Measurements from ENCODE around the gene FOXP1.

The FOXP1 gene

DNA sequence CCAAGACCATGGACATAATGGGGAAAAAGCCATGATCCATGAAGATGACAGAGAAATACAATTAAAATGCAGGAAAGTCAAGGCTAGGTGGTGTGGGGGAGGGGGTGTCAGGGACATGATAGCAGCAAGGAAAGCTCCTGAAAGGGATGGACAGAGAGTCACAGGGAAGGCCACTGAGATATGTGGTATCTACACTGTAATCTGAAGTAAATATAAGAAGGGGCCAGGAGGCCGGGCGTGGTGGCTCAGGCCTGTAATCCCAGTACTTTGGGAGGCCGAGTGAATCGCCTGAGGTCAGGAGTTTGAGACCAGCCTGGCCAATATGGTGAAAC is 62.5 kb downstream of the FOXP1 start:
- no peak overlapping the region for H3K4me3 ChIP-seq (ENCODE audit: low read length)
- TF ChIP-seq ZNF274 (IDR thresholded peaks at IDR 0.05; ENCODE audit: low read depth, low read length) = no peak

DNA sequence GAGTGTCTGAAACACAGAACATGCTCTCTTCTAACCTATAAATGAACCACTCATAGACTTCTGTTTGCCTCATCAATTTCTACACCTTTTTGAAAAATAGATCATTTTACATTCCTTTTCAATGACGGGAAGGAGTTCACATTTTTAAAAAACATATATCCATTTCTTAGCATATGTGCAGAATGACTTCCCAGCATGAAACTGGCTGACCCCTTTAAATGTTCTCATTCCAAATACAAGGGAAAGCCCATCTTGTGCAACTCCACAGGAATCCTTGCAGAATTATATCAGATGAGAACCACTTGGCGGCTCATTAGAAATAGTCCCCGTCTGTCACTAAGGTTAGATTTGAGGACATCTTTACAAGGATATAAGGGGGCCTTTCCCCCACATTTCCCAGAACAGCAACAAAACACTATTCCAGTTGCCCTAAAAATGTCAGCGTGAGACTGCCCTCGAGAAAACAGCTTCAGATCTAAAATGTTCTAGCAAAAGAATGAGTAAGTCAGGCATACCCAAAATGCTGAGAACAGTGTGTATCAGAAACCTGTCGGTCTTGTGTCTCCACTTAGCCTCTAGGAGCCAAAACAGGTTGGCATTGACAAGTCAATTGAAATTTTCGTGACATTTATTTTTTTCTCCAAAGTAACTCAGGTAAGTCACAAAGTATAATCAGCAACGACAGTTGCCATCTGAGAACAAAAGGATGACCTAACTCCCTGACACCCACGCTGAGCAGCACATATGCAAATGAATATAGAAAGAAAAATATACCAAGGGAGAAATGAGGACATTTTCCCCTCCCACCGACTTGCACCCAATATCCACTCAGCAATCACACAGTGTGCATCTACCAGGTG is 63.1 kb downstream of the FOXP1 start:
- TF ChIP-seq ZNF274 (IDR thresholded peaks at IDR 0.05; ENCODE audit: low read depth, low read length) = no peak
- H3K4me3 ChIP-seq (ENCODE audit: low read length) = no peak overlapping the region

DNA sequence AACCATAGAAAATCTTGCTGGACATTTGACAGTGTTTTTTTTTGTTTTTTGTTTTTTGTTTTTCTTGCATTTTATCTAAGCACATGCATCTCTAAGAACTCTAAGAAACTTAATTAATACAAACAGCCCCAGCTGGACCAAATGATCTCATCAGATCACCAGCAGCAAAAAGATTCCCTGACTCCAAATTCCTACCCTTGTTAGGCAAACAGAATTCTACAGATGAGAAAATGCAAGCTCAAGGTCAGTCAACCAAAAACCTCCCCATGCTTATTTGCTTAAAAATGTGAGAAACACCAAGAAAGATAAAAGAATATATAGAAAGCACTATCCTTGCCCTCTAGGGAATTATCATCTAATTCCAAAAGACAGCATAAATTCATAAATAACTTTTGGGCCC is 65.4 kb downstream of the FOXP1 start:
- no peak for TF ChIP-seq ZNF274 (IDR thresholded peaks at IDR 0.05; ENCODE audit: low read depth, low read length)
- no peak overlapping the region for H3K4me3 ChIP-seq (ENCODE audit: low read length)

DNA sequence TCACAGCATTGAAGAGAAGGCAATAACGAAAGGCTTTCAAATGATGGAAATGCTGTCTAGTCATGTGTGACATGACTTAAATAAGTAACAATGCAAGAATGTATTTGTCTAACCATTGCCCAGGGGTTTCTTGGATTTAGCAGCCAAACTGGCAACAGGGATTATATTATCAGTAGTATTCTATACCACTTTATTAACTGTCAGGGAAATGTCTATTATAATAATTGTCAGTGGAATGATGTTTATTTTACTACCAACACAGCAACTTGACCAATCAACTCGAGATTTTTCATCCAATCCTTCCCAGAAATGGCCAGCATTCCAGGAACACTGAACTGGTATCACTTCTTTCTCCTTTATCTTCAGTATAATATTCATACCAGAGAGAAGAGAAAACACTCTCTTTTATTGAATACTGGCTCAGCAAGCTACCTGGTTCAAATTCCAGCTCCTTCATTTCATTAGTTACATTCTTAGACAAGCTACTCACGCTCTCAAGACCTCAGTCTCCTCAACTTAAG is 66.2 kb downstream of the FOXP1 start:
- no peak overlapping the region for H3K4me3 ChIP-seq (ENCODE audit: low read length)
- TF ChIP-seq ZNF274 (IDR thresholded peaks at IDR 0.05; ENCODE audit: low read depth, low read length) = no peak

DNA sequence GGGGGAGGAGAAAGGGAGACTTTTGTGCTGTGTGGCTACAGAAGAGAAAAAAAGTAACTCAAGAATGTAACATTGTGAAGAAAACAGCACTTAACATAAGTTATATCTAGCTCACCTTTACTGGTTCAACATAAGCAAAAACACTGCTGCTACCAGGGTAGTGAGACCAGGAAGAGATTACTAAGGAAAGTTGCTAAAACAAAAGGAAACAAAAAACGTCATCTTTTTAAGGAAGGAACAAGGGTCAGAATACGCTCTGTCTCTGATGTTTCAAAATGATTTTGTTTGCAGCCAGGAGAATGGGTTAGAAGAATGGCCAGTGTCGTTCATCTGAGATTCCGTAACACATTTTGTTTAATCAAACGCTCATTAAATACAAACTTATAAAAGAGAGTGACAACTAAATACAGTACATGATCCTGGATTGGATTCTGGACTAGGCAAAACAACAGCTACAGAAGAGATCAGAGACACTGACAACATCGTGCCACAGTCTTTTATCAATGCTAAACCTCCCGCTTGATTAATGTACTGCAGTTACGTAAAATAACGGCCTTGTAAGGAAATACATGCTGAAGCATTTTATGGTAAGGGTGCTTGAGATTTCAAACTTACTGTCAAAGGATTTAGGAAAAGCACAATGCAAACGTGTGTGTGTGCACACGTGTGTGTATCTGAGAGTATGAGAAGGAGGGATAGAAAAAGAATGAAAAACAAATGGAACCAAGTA is 67.7 kb downstream of the FOXP1 start:
- TF ChIP-seq ZNF274 (IDR thresholded peaks at IDR 0.05; ENCODE audit: low read depth, low read length) = no peak
- no peak overlapping the region for H3K4me3 ChIP-seq (ENCODE audit: low read length)

DNA sequence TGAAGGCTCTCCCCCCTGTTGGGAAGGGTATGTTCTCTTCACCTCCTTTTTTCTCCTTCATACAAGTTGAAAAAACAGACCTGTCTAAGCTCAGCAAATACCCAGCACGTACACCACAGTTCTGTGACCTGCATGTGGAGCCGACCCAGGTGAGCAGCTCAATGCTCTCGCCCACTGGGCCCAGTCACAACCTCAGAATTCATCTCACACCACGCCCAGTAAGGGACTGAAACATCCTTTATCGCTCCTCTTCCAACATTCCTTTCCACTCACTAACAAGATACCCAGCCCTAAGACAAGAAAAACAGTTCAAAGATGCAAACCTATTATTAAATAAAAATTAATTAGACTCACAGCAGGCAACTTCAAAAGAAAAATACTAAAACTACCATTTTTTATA is 68.9 kb downstream of the FOXP1 start:
- no peak for TF ChIP-seq ZNF274 (IDR thresholded peaks at IDR 0.05; ENCODE audit: low read depth, low read length)
- no peak overlapping the region for H3K4me3 ChIP-seq (ENCODE audit: low read length)

DNA sequence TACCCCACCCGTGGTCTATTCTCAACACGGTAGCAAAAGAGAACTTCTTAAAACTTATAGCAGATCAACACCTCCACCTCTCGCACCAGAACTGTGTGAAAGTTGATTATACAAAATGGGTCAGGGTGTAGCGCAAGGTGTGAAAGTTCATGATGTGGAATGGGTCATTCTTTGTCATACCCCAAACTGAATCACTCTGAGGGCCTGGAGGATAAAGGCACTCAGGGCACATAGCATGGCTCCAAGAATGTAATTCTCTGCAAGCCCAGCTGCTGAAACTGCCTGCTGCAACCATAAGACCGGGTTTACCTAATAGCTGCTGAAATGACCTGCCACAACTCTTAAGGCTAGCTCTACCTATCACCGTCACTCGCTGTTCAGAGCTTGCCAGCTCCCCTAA is 70.0 kb downstream of the FOXP1 start:
- H3K4me3 ChIP-seq (ENCODE audit: low read length) = no peak overlapping the region
- no peak for TF ChIP-seq ZNF274 (IDR thresholded peaks at IDR 0.05; ENCODE audit: low read depth, low read length)

DNA sequence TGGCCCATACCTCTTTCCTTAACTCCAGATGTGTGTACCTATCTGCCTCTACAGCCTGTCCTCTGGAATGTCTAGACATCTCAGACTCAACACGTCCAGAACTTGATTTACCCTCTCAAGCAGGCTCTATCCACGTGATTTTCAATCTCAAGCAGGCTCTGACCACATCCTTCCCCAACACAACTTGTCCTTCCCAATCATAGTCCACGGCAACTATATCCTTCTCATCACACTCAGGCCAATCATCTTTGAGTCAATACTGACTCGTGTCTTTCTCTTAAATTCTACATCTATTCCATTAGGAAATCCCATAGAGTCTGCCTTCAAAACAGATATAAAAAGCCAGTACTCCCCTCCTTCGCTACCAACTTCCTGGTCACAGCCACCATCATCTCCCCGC is 70.4 kb downstream of the FOXP1 start:
- no peak for TF ChIP-seq ZNF274 (IDR thresholded peaks at IDR 0.05; ENCODE audit: low read depth, low read length)
- H3K4me3 ChIP-seq (ENCODE audit: low read length) = no peak overlapping the region

DNA sequence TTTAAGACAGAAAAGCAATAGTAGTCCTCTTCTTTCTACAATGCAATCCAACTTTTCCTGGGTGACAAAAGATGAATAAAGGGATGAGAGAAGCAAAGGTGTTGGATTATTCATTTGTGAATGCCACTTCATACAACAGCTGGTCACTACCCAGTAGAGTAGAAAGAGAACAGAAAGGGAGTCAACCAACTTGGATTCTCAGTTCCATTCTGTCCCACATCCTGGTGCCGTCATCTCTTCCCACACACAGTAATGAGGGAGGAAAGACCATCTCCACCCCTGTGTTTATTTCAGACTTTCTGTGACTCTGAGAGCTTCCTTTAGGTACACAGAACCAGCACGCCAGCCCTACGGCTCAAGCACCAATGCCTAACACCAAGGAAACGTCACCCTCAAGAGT is 71.0 kb downstream of the FOXP1 start:
- no peak for TF ChIP-seq ZNF274 (IDR thresholded peaks at IDR 0.05; ENCODE audit: low read depth, low read length)
- H3K4me3 ChIP-seq (ENCODE audit: low read length) = no peak overlapping the region

DNA sequence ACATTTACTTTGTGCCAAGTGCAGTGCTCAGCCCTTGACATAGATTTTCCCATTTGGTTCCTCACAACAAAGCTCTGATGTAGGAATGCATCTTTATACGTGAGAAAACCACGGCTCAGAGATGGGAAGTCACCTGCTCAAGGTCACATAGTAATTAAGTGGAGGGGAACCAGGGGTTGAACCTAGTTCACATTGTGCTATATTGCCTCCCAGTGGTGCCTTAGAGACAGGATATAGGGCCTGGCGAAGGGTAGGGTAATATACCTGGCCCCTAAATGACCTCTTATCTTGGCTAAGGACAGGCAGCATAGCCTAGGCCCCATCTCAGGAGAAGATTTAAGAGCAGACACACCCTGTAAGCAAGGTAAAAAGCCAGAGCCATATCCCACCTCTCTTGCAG is 71.5 kb downstream of the FOXP1 start:
- TF ChIP-seq ZNF274 (IDR thresholded peaks at IDR 0.05; ENCODE audit: low read depth, low read length) = no peak
- H3K4me3 ChIP-seq (ENCODE audit: low read length) = no peak overlapping the region

DNA sequence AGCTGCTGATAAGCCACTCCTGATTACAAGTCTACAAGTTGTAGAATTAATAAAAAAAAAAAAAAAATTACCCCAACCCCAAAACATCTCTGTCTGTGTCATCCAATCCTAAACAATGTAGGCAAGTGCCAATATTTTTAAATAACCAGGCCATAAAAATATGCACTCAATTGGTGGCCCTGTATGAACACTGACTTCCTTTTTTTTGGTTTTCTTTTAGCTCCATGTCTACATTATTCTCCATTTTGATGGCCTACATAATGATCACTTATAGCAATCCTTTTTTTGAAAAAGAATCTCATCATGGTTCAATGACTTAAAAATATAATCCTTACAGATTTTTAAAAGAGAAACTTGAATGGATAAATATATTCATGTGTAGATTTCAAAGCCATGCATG is 72.1 kb downstream of the FOXP1 start:
- no peak overlapping the region for H3K4me3 ChIP-seq (ENCODE audit: low read length)
- TF ChIP-seq ZNF274 (IDR thresholded peaks at IDR 0.05; ENCODE audit: low read depth, low read length) = no peak

DNA sequence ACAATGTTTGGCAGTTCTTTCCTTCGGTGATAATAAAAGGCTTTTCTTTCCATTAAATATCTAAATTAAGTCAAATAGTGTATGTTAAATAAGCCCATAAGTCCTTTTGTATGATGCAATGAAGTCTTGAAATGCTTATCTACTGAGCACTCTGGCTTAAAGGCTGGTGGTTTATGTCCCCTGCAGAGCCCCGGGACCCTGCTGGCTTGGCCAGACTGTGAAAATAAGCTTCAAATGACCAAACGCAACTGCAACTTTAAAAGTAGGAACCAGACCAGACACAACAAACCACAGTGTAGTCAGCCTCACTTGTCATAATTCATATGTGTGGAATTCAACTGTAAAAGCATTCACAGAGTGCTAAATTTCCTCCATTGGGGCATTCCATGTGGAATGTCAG is 72.5 kb downstream of the FOXP1 start:
- TF ChIP-seq ZNF274 (IDR thresholded peaks at IDR 0.05; ENCODE audit: low read depth, low read length) = no peak
- no peak overlapping the region for H3K4me3 ChIP-seq (ENCODE audit: low read length)

DNA sequence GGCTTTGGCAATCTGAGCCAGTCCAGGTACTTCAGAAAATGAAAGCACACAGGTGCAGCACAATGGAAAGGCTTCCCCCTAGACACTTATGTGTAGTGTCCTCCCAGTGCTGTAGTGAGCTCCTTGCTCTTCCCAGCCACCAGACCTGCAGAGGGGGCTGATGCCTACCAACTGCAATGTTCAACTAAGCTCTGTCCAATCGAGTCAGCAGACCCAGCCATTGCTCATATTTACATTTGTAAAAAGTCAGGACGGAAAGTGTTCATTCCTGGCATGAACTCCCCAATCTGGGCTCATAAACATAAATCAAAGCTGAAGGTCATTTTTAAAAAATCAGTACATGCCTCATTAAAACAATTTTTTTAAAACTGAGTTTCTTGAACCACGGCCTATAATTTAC is 73.0 kb downstream of the FOXP1 start:
- no peak overlapping the region for H3K4me3 ChIP-seq (ENCODE audit: low read length)
- TF ChIP-seq ZNF274 (IDR thresholded peaks at IDR 0.05; ENCODE audit: low read depth, low read length) = no peak

DNA sequence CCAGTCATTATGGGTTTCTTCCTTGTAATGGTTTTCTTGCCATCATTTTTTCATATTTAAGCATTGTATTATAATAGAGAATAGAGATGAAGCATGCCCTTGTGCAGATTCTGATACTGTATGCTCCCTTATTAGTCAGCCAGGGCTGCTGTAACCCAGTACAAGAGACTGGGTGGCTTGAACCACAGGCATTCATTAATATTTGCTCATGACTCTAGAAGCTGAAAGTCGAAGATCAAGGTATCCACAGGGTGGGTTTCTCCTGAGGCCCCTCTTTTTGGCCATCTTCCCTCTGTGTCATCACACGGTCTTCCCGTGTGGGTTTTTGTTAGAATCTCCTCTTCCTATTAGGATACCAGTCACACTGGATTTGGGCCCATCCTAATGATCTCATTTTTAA is 74.5 kb downstream of the FOXP1 start:
- H3K4me3 ChIP-seq (ENCODE audit: low read length) = no peak overlapping the region
- TF ChIP-seq ZNF274 (IDR thresholded peaks at IDR 0.05; ENCODE audit: low read depth, low read length) = no peak

DNA sequence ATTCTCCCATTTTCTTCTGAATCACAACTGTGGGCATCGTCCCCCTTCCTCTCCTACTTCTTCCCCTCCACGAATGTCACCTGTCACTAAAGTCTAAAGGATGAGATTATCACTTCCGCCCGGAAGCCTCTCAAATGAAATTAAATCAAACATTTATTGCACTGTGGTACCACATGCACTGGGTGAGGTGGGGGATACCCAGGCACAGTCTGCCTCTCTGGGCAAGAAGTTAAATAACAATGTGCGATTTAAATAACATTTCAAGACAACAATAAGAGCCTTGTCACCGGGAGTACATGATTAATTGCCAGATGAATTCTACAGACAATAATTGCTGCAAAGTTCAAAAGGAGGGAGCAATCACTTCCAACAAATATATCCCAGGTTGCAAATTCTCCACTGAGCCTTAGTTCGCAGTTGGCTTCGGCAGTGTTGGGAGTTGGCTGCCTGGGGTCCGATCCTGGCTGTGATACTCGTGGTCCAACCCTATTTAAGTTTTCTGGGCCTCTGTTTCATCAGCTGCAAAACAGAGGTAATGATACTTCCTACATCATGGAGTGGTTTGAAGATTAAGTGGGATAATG is 77.7 kb downstream of the FOXP1 start:
- no peak overlapping the region for H3K4me3 ChIP-seq (ENCODE audit: low read length)
- TF ChIP-seq ZNF274 (IDR thresholded peaks at IDR 0.05; ENCODE audit: low read depth, low read length) = no peak
